Measurements from ENCODE around the gene NRXN3.
A peak's percentile ranks its signal among the peaks of the same experiment; 100 is the strongest.

Gene NRXN3

DNA sequence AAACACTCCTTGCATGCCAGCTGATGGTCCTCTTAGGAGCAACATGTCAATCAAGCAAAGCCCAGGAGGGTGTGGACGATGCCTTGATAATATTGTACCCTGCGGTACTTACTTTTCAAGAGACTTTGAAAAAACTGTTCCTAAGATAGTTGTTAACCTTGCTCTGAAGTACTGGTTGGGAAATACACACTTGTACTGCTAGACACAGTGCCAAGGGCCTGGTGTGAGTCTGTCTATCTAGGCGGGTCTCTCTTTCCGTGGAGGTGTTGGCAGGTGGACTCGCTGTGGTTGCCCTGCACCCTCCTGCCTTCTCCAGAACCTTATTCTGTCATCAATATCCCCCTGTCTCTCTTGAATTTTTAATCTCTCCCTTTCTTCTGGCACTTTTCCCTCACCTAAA is 189.4 kb downstream of the NRXN3 start:
- Histone ChIP-seq H3K27me3 (ENCODE audit: control insufficient read depth, insufficient read depth, low read length, poor library complexity, severe bottlenecking) (no peaks in the 10 kb centered on the region), H3K4me3 (ENCODE audit: insufficient read depth, low read depth, low read length) (no peak overlapping the region), H3K27ac (ENCODE audit: insufficient read depth, low read depth, low read length, poor library complexity, severe bottlenecking) (no peak overlapping the region), H3K9me3 (ENCODE audit: control insufficient read depth, low read length) (no peaks in the 10 kb centered on the region), H3K4me1 (ENCODE audit: control insufficient read depth, insufficient read depth, low read length) (peaks cover 6% of the 10 kb centered on the region), H3K36me3 (ENCODE audit: control insufficient read depth, insufficient read depth, low read length) (no peaks in the 10 kb centered on the region)
- WGBS, 2 experiments = 91 to 92% methylated on average over 5 of the region's 5 CpGs

DNA sequence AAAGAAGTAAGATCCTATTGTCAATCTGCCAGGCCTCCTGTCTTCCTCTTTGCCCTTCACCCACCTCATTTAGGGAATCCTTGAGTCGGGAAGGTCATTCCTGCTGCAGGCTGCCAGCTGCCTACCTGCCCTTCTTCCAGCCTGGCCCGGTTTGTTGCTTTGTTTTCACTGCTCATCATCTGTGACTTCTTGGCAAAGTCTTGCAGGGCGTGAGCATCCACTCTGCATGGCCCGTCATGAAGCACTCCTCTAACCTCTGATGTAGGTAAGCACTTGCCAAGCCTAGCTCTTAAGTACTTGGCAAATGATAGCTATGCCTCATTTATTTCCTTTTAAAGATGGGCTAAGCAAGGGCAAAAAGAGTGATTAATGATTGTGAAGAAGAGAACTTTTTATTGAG is 192.8 kb downstream of the NRXN3 start:
- WGBS, 2 experiments = 92 to 95% methylated on average over 4 of the region's 4 CpGs

GRCh38 chr14:78367355-78367754 is 197.2 kb downstream of the NRXN3 start:
- H3K36me3 ChIP-seq (ENCODE audit: control insufficient read depth, insufficient read depth, low read length) = no peaks in the 10 kb centered on the region
- no peaks in the 10 kb centered on the region for H3K4me1 ChIP-seq (ENCODE audit: control insufficient read depth, insufficient read depth, low read length)
- H3K4me3 ChIP-seq (ENCODE audit: insufficient read depth, low read depth, low read length) = no peak overlapping the region
- no peaks in the 10 kb centered on the region for H3K9me3 ChIP-seq (ENCODE audit: control insufficient read depth, low read length)
- peak overlapping the region; percentile 12 for H3K27ac ChIP-seq (ENCODE audit: insufficient read depth, low read depth, low read length, poor library complexity, severe bottlenecking)
- no peaks in the 10 kb centered on the region for H3K27me3 ChIP-seq (ENCODE audit: control insufficient read depth, insufficient read depth, low read length, poor library complexity, severe bottlenecking)

More for the DNA sequence above, 192.8 kb downstream of the NRXN3 start:
- Histone ChIP-seq H3K36me3 (ENCODE audit: control insufficient read depth, insufficient read depth, low read length) (no peaks in the 10 kb centered on the region), H3K27me3 (ENCODE audit: control insufficient read depth, insufficient read depth, low read length, poor library complexity, severe bottlenecking) (no peaks in the 10 kb centered on the region), H3K27ac (ENCODE audit: insufficient read depth, low read depth, low read length, poor library complexity, severe bottlenecking) (no peak overlapping the region), H3K9me3 (ENCODE audit: control insufficient read depth, low read length) (no peaks in the 10 kb centered on the region), H3K4me3 (ENCODE audit: insufficient read depth, low read depth, low read length) (no peak overlapping the region), H3K4me1 (ENCODE audit: control insufficient read depth, insufficient read depth, low read length) (no peaks in the 10 kb centered on the region)

DNA sequence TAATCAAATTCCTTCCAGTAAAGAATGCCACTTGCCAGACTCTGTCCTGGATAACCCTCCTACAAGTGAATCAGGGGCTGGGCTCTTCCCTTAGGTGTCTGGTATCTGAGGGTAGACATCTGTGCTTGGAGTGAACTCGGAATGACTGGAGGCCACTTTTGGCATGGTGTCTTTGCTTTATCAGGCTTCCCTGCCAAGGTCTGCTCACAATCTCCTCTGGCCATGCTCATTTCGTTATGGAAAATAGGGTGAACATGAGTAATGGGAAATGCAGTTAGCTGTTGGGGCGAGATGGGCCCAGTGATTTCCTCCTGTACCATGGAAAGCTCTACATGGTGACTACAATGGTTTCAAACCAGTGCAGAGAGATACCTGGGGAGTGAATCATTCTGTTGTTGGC is 212.9 kb downstream of the NRXN3 start:
- no peaks in the 10 kb centered on the region for H3K9me3 ChIP-seq (ENCODE audit: control insufficient read depth, low read length)
- no peak overlapping the region for H3K4me3 ChIP-seq (ENCODE audit: insufficient read depth, low read depth, low read length)
- no peaks in the 10 kb centered on the region for H3K4me1 ChIP-seq (ENCODE audit: control insufficient read depth, insufficient read depth, low read length)
- H3K27ac ChIP-seq (ENCODE audit: insufficient read depth, low read depth, low read length, poor library complexity, severe bottlenecking) = no peak overlapping the region
- 92 to 95% methylated on average over 3 of the region's 3 CpGs for WGBS, 2 experiments
- H3K36me3 ChIP-seq (ENCODE audit: control insufficient read depth, insufficient read depth, low read length) = no peaks in the 10 kb centered on the region
- no peaks in the 10 kb centered on the region for H3K27me3 ChIP-seq (ENCODE audit: control insufficient read depth, insufficient read depth, low read length, poor library complexity, severe bottlenecking)

DNA sequence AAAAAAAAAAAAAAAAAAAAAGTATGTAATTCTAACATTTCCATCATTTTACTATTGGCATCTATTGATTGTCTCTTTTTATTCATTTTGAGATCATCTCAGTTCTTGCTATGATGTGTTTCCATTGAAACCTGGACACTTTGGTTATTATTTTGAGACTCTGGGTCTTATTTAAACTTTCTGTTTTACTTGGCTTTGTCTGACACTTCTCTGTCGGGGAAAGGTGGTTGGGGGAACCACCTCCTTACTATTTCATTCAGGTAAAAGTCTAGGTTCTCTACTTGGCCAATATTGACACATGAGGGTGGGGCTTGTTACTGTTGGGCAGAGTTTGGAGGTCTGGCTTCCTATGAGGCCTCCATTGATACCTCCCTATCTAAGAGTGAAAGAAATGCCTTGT is 228.0 kb downstream of the NRXN3 start:
- no peaks in the 10 kb centered on the region for H3K9me3 ChIP-seq (ENCODE audit: control insufficient read depth, low read length)
- 82 to 100% methylated on average over 1 of the region's 1 CpG for WGBS, 2 experiments
- H3K4me1 ChIP-seq (ENCODE audit: control insufficient read depth, insufficient read depth, low read length) = peaks cover 2% of the 10 kb centered on the region

GRCh38 chr14:78399316-78399889 is 229.2 kb downstream of the NRXN3 start:
- Histone ChIP-seq H3K4me1 (ENCODE audit: control insufficient read depth, insufficient read depth, low read length) (peaks cover 4% of the 10 kb centered on the region), H3K36me3 (ENCODE audit: control insufficient read depth, insufficient read depth, low read length) (no peaks in the 10 kb centered on the region), H3K27me3 (ENCODE audit: control insufficient read depth, insufficient read depth, low read length, poor library complexity, severe bottlenecking) (no peaks in the 10 kb centered on the region), H3K4me3 (ENCODE audit: insufficient read depth, low read depth, low read length) (no peak overlapping the region), H3K9me3 (ENCODE audit: control insufficient read depth, low read length) (no peaks in the 10 kb centered on the region), H3K27ac (ENCODE audit: insufficient read depth, low read depth, low read length, poor library complexity, severe bottlenecking) (no peak overlapping the region)
- 45 to 71% methylated on average over 2 to 3 of the region's 3 CpGs for WGBS, 2 experiments

More for the DNA sequence above, 228.0 kb downstream of the NRXN3 start:
- no peak overlapping the region for H3K27ac ChIP-seq (ENCODE audit: insufficient read depth, low read depth, low read length, poor library complexity, severe bottlenecking)
- H3K36me3 ChIP-seq (ENCODE audit: control insufficient read depth, insufficient read depth, low read length) = no peaks in the 10 kb centered on the region
- H3K4me3 ChIP-seq (ENCODE audit: insufficient read depth, low read depth, low read length) = no peak overlapping the region
- no peaks in the 10 kb centered on the region for H3K27me3 ChIP-seq (ENCODE audit: control insufficient read depth, insufficient read depth, low read length, poor library complexity, severe bottlenecking)

GRCh38 chr14:78401866-78402265 is 231.7 kb downstream of the NRXN3 start:
- 88 to 94% methylated on average over 3 of the region's 3 CpGs for WGBS, 2 experiments
- Histone ChIP-seq H3K9me3 (ENCODE audit: control insufficient read depth, low read length) (no peaks in the 10 kb centered on the region), H3K4me3 (ENCODE audit: insufficient read depth, low read depth, low read length) (no peak overlapping the region), H3K27ac (ENCODE audit: insufficient read depth, low read depth, low read length, poor library complexity, severe bottlenecking) (no peak overlapping the region), H3K36me3 (ENCODE audit: control insufficient read depth, insufficient read depth, low read length) (no peaks in the 10 kb centered on the region), H3K4me1 (ENCODE audit: control insufficient read depth, insufficient read depth, low read length) (peaks cover 4% of the 10 kb centered on the region), H3K27me3 (ENCODE audit: control insufficient read depth, insufficient read depth, low read length, poor library complexity, severe bottlenecking) (no peaks in the 10 kb centered on the region)

DNA sequence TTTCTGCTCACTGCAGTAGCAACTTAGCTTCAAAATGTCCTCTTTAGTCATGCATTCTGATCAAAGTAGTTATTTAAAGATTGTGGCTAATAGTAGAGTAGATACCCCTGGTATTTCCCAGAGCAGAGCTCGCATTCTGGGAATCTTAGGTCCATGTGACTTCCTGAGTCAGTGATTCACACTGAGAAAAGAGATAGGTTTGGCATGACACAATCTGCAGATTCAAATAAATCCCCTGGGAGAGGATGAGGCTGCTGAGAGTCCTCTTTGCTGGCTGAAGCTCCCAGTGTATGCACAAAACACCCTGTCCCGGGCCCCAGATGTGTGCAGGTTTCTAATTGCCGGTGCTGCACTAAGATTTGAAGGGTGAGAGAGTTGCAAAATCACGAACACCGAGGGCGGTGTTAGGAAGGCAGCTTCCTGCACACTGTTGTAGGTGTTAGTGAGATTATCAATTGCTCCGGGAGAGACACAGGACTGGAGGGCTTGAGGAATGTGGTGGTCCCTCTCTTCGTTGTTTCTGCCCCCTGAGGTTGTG is 233.2 kb downstream of the NRXN3 start:
- WGBS, 2 experiments = 59 to 64% methylated on average over 8 of the region's 8 CpGs
- H3K27ac ChIP-seq (ENCODE audit: insufficient read depth, low read depth, low read length, poor library complexity, severe bottlenecking) = no peak overlapping the region
- H3K4me3 ChIP-seq (ENCODE audit: insufficient read depth, low read depth, low read length) = no peak overlapping the region

GRCh38 chr14:78405079-78405856 is 235.1 kb downstream of the NRXN3 start:
- Histone ChIP-seq H3K27me3 (ENCODE audit: control insufficient read depth, insufficient read depth, low read length, poor library complexity, severe bottlenecking) (no peaks in the 10 kb centered on the region), H3K9me3 (ENCODE audit: control insufficient read depth, low read length) (no peaks in the 10 kb centered on the region), H3K4me1 (ENCODE audit: control insufficient read depth, insufficient read depth, low read length) (peaks cover 4% of the 10 kb centered on the region), H3K4me3 (ENCODE audit: insufficient read depth, low read depth, low read length) (no peak overlapping the region), H3K27ac (ENCODE audit: insufficient read depth, low read depth, low read length, poor library complexity, severe bottlenecking) (no peak overlapping the region), H3K36me3 (ENCODE audit: control insufficient read depth, insufficient read depth, low read length) (no peaks in the 10 kb centered on the region)
- WGBS, 2 experiments = 85% methylated on average over 6 of the region's 6 CpGs

More for the DNA sequence above, 233.2 kb downstream of the NRXN3 start:
- no peaks in the 10 kb centered on the region for H3K9me3 ChIP-seq (ENCODE audit: control insufficient read depth, low read length)
- H3K36me3 ChIP-seq (ENCODE audit: control insufficient read depth, insufficient read depth, low read length) = no peaks in the 10 kb centered on the region
- peaks cover 4% of the 10 kb centered on the region for H3K4me1 ChIP-seq (ENCODE audit: control insufficient read depth, insufficient read depth, low read length)
- no peaks in the 10 kb centered on the region for H3K27me3 ChIP-seq (ENCODE audit: control insufficient read depth, insufficient read depth, low read length, poor library complexity, severe bottlenecking)

DNA sequence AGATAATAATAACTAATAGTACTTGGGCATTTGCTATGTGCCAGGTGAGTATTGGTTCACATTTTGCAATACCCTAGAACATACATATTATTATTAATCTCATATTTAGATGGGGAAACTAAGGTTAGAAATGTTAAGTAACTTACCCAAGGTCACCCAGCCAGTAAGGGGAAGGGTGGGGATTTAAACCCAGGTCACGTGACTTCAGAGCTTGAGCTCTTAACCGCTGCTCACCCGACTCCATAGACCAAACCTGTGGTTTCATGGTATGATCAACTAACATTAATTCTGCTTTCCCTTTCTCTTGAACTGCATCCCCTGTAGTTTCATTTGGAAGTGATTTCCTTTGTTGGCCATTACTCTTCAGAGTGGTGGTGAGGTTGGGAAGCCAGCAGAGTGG is 242.3 kb downstream of the NRXN3 start:
- no peaks in the 10 kb centered on the region for H3K9me3 ChIP-seq (ENCODE audit: control insufficient read depth, low read length)
- WGBS, 2 experiments = 84 to 93% methylated on average over 3 of the region's 3 CpGs
- no peaks in the 10 kb centered on the region for H3K36me3 ChIP-seq (ENCODE audit: control insufficient read depth, insufficient read depth, low read length)
- no peak overlapping the region for H3K4me3 ChIP-seq (ENCODE audit: insufficient read depth, low read depth, low read length)
- H3K27me3 ChIP-seq (ENCODE audit: control insufficient read depth, insufficient read depth, low read length, poor library complexity, severe bottlenecking) = no peaks in the 10 kb centered on the region
- no peaks in the 10 kb centered on the region for H3K4me1 ChIP-seq (ENCODE audit: control insufficient read depth, insufficient read depth, low read length)
- H3K27ac ChIP-seq (ENCODE audit: insufficient read depth, low read depth, low read length, poor library complexity, severe bottlenecking) = no peak overlapping the region
